GM21528 (cell line): ENCODE data around the gene CLIC3.

Source experiments
- ATAC-seq: cut with Tn5 transposase; IDR thresholded peaks from one replicate; pipeline ENCODE4 v1.9.1; 2021; ENCODE audit warnings: mild to moderate bottlenecking, moderate library complexity; ENCODE audit not compliant: unreplicated experiment, low FRiP score

CLIC3 gene

GRCh38 chr9:136970361-136970760 lies 26.0 kb downstream of the CLIC3 start:
- ATAC-seq: no peak

GRCh38 chr9:136969774-136970173 lies 26.6 kb downstream of the CLIC3 start:
- ATAC-seq: no peak

GRCh38 chr9:136969150-136969549 lies 27.2 kb downstream of the CLIC3 start:
- no peak for ATAC-seq

GRCh38 chr9:136968333-136969127 lies 27.8 kb downstream of the CLIC3 start:
- ATAC-seq: no peak

- no peak for ATAC-seq
Measured at GRCh38 chr9:136965771-136966484, 30.4 kb downstream of the CLIC3 start.

- ATAC-seq: no peak
Measured at GRCh38 chr9:136964833-136965422, 31.4 kb downstream of the CLIC3 start.

- ATAC-seq: no peak
Measured at GRCh38 chr9:136964171-136964689, 32.1 kb downstream of the CLIC3 start.

GRCh38 chr9:136963751-136964150 lies 32.6 kb downstream of the CLIC3 start:
- no peak for ATAC-seq

GRCh38 chr9:136963341-136963740 lies 33.0 kb downstream of the CLIC3 start:
- no peak for ATAC-seq

GRCh38 chr9:136962701-136963248 lies 33.6 kb downstream of the CLIC3 start:
- no peak for ATAC-seq

GRCh38 chr9:136962163-136962562 lies 34.2 kb downstream of the CLIC3 start:
- ATAC-seq: no peak

GRCh38 chr9:136961279-136962065 lies 34.9 kb downstream of the CLIC3 start:
- no peak for ATAC-seq

GRCh38 chr9:136960938-136961275 lies 35.5 kb downstream of the CLIC3 start:
- no peak for ATAC-seq

GRCh38 chr9:136960212-136960937 lies 36.0 kb downstream of the CLIC3 start:
- ATAC-seq: no peak

GRCh38 chr9:136958898-136959850 lies 37.2 kb downstream of the CLIC3 start:
- ATAC-seq: no peak

- no peak for ATAC-seq
Measured at GRCh38 chr9:136958473-136958872, 37.9 kb downstream of the CLIC3 start.

- ATAC-seq: no peak
Measured at GRCh38 chr9:136957901-136958300, 38.5 kb downstream of the CLIC3 start.

- no peak for ATAC-seq
Measured at GRCh38 chr9:136957461-136957860, 38.9 kb downstream of the CLIC3 start.

GRCh38 chr9:136956604-136957003 lies 39.8 kb downstream of the CLIC3 start:
- ATAC-seq: no peak
